Measurements from ENCODE around the gene BANP. TPM values are rescaled to one million over a fixed set of nuclear protein-coding genes. Genes with fewer than 3 reads are reported as not detected.

The BANP gene
- total and polyA plus RNA-seq, 2 of the 8 experiments (the other 6 are each of a cell fraction or from before 2014, with no cell fraction given): 25.8 to 39.8 TPM

DNA sequence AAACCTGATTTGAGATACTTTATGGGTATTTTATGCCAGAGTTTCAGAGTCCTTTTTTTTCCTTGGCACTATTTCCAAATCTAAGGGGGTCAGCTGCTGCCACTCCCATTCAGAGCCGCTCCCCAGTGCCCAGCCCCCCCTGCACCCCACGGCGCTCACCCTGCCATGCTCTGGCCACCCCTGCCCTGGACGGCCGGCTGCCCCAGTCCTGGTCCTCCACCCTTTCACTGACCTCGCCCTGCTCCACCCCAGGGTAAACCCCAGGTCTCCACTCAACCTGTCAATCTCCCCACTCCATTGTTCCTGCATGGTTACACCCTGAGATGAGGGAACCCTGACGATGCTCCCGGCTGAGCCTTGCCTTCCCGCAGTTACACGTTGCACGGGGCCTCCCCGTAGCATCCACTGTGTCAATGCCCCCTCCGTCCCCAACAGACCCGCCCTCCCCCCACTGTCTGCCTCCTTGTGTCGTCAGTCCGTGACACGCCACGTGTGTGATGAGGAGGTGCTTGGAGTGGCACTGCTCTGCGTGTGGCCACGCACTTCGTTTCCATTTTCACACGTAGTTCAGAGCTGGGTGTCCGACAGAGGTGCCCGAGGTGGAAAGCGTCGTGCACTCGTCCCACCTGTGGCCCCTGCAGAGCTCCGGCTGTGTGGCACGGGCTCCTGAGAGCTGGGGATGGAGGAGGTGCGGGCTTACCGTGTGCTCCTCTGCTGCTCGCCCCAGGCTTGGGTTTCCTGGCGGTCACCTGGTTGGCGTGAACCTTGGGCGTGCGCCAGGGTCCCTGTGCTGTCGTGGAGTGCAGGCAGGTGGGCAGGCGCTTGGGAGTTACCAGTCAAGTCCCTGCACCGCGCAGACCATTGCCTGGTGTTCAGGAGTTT lies 116.5 kb downstream of the BANP start (continued):
- TF ChIP-seq, protein P1, sequence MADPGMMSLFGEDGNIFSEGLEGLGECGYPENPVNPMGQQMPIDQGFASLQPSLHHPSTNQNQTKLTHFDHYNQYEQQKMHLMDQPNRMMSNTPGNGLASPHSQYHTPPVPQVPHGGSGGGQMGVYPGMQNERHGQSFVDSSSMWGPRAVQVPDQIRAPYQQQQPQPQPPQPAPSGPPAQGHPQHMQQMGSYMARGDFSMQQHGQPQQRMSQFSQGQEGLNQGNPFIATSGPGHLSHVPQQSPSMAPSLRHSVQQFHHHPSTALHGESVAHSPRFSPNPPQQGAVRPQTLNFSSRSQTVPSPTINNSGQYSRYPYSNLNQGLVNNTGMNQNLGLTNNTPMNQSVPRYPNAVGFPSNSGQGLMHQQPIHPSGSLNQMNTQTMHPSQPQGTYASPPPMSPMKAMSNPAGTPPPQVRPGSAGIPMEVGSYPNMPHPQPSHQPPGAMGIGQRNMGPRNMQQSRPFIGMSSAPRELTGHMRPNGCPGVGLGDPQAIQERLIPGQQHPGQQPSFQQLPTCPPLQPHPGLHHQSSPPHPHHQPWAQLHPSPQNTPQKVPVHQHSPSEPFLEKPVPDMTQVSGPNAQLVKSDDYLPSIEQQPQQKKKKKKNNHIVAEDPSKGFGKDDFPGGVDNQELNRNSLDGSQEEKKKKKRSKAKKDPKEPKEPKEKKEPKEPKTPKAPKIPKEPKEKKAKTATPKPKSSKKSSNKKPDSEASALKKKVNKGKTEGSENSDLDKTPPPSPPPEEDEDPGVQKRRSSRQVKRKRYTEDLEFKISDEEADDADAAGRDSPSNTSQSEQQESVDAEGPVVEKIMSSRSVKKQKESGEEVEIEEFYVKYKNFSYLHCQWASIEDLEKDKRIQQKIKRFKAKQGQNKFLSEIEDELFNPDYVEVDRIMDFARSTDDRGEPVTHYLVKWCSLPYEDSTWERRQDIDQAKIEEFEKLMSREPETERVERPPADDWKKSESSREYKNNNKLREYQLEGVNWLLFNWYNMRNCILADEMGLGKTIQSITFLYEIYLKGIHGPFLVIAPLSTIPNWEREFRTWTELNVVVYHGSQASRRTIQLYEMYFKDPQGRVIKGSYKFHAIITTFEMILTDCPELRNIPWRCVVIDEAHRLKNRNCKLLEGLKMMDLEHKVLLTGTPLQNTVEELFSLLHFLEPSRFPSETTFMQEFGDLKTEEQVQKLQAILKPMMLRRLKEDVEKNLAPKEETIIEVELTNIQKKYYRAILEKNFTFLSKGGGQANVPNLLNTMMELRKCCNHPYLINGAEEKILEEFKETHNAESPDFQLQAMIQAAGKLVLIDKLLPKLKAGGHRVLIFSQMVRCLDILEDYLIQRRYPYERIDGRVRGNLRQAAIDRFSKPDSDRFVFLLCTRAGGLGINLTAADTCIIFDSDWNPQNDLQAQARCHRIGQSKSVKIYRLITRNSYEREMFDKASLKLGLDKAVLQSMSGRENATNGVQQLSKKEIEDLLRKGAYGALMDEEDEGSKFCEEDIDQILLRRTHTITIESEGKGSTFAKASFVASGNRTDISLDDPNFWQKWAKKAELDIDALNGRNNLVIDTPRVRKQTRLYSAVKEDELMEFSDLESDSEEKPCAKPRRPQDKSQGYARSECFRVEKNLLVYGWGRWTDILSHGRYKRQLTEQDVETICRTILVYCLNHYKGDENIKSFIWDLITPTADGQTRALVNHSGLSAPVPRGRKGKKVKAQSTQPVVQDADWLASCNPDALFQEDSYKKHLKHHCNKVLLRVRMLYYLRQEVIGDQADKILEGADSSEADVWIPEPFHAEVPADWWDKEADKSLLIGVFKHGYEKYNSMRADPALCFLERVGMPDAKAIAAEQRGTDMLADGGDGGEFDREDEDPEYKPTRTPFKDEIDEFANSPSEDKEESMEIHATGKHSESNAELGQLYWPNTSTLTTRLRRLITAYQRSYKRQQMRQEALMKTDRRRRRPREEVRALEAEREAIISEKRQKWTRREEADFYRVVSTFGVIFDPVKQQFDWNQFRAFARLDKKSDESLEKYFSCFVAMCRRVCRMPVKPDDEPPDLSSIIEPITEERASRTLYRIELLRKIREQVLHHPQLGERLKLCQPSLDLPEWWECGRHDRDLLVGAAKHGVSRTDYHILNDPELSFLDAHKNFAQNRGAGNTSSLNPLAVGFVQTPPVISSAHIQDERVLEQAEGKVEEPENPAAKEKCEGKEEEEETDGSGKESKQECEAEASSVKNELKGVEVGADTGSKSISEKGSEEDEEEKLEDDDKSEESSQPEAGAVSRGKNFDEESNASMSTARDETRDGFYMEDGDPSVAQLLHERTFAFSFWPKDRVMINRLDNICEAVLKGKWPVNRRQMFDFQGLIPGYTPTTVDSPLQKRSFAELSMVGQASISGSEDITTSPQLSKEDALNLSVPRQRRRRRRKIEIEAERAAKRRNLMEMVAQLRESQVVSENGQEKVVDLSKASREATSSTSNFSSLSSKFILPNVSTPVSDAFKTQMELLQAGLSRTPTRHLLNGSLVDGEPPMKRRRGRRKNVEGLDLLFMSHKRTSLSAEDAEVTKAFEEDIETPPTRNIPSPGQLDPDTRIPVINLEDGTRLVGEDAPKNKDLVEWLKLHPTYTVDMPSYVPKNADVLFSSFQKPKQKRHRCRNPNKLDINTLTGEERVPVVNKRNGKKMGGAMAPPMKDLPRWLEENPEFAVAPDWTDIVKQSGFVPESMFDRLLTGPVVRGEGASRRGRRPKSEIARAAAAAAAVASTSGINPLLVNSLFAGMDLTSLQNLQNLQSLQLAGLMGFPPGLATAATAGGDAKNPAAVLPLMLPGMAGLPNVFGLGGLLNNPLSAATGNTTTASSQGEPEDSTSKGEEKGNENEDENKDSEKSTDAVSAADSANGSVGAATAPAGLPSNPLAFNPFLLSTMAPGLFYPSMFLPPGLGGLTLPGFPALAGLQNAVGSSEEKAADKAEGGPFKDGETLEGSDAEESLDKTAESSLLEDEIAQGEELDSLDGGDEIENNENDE (IDR thresholded peaks at IDR 0.05; ENCODE audit: insufficient replicate concordance, low read length): no peak
- TF ChIP-seq FOSL1 (IDR thresholded peaks at IDR 0.05; ENCODE audit: insufficient read depth, low read depth, low read length): no peak
- TF ChIP-seq SP4 (IDR thresholded peaks at IDR 0.05; ENCODE audit: low read length): no peak
- no peak for TF ChIP-seq NRF1 (IDR thresholded peaks at IDR 0.05; ENCODE audit: low read depth, low read length)
- TF ChIP-seq, protein P2, sequence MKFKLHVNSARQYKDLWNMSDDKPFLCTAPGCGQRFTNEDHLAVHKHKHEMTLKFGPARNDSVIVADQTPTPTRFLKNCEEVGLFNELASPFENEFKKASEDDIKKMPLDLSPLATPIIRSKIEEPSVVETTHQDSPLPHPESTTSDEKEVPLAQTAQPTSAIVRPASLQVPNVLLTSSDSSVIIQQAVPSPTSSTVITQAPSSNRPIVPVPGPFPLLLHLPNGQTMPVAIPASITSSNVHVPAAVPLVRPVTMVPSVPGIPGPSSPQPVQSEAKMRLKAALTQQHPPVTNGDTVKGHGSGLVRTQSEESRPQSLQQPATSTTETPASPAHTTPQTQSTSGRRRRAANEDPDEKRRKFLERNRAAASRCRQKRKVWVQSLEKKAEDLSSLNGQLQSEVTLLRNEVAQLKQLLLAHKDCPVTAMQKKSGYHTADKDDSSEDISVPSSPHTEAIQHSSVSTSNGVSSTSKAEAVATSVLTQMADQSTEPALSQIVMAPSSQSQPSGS (IDR thresholded peaks at IDR 0.05; ENCODE audit: low read length): no peak
- TF ChIP-seq BACH1 (IDR thresholded peaks at IDR 0.05; ENCODE audit: low read length): no peak
- no peak for TF ChIP-seq PHF8 (conservative IDR thresholded peaks at IDR 0.05; ENCODE audit: low read depth, low read length)
- no peak for TF ChIP-seq ZNF274 (IDR thresholded peaks at IDR 0.05; ENCODE audit: borderline replicate concordance, extremely low read depth, low read length)
